HG02852 (cell line): ENCODE measurements around the gene CKS1B.

Experiments
- ATAC-seq: cut with Tn5 transposase; IDR thresholded peaks from one replicate; pipeline ENCODE4 v1.9.1; 2021; ENCODE audit warnings: mild to moderate bottlenecking, moderate library complexity; ENCODE audit not compliant: unreplicated experiment

CKS1B gene

DNA sequence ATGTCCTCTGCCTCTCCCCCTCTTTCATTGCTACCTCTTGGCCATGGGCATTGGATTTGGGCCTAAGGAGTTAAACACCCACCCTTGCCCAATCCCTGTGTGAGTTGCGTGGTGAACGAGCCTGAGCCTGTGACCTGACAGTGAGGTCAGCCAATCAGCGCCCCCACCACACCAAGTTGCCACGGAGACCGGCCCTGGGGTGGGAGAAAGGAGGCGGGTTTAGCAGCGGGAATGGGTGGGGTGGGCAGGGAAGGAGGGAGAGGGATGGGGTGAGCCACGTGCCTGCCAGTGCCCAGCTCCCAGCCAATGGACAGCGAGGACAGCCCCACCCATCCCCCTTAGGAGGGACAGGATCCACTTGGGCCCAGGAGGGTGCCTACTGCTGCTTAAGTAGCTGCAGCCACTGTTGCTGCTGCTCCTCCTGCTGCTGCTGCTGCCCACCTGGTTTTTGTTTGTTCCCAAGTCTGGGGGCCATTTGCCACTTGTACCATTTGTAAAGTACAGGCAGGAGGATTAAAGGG lies 37.6 kb downstream of the CKS1B start:
- no peak for ATAC-seq

DNA sequence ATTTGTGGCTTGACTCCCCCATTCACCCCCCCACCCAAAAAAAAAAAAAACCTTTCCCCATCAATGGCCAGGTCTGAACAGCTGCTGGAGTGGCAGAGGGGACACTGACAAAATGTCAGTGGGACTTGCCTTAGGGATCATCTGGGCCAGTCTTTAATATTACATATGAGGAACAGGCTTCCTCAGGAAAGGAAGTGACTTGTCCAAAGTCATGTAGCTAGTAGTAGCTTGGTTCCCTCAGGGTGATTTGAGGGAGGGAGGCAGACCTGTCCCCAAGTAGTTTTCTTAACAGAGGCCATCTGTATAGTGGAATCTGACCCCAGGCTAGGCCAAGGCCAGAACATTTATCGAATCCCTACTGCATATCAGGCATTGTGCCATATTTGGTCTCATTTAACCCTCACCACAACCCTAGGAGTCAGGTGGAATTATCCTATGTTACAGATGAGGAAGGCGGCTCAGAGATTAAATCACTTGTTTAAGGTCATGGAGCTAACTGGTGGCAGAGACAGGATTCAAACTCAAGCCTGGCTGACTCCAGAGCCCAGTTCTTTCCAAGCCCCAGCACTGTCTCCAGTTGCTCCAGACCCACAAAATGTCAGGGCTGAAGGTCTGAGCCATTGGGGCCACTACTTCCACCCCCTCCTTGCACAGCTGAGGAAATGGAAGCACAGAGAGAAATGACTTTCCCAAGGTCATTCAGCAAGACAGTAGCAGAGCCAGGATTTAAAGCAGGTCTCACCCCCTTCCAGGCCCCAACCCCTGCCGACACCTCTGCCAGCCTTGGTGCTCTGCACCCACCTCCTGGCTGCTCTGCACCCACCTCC lies 38.5 kb downstream of the CKS1B start:
- ATAC-seq: no peak

DNA sequence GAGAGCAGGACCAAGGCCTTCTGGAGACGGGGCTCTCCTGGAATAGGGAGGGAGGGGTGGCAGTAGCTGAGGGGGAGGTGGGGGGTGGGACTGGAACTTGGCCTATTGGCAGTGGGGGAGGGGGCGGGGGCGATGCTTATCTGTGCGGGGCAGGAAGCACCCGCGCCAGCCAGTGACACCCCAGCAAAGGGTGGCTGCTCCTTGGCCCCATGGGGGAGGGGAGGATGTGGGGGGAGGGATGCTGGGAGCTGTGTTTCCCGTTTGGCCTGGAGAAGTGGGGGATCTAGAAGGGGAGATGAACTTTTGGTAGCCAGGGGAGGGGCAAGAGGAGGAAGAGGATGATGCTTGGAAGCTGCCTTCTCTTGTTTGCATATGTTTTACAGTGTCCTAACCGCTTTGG lies 39.2 kb downstream of the CKS1B start:
- no peak for ATAC-seq

DNA sequence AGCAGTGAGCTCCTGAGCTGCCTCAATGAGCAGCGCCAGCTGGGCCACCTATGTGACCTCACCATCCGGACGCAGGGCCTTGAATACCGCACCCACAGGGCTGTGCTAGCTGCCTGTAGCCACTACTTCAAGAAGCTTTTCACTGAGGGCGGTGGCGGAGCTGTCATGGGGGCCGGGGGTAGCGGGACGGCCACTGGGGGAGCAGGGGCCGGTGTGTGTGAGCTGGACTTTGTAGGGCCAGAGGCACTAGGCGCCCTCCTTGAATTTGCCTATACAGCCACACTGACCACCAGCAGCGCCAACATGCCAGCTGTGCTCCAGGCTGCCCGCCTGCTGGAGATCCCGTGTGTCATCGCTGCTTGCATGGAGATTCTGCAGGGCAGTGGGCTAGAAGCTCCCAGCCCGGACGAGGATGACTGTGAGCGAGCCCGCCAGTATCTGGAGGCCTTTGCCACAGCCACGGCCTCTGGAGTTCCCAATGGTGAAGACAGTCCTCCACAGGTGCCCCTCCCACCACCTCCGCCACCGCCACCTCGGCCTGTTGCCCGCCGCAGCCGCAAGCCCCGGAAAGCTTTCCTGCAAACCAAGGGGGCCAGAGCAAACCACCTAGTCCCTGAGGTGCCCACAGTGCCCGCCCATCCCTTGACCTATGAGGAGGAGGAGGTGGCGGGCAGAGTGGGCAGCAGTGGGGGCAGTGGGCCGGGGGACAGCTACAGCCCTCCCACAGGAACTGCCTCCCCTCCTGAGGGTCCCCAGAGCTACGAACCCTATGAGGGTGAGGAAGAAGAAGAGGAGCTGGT lies 40.4 kb downstream of the CKS1B start:
- ATAC-seq: no peak

DNA sequence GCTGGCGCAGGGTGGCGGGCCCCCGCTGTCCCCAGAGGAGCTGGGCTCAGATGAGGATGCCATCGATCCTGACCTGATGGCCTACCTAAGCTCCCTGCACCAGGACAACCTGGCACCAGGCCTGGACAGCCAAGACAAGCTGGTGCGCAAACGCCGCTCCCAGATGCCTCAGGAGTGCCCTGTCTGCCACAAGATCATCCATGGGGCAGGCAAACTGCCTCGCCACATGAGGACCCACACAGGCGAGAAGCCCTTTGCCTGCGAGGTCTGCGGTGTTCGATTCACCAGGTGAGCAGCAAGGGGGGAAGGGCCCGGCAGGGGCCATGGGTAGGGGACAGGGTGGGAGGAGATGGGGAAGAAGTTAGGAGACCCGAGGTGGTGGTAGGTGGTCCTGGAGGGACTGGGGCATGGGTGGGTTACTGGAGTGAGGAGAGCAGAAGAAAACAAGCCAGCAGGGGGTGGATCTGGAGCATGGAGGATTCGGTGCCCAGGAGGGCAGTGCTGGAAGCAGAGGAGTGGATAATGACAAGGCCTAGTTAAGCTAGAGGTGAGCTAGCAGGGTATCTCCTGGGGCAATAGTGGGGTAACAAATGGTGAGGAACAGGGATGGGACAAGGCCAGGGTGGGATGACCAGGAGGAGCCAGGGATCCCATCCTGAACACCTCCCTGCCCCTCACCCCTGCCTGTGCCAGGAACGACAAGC lies 41.2 kb downstream of the CKS1B start:
- no peak for ATAC-seq

DNA sequence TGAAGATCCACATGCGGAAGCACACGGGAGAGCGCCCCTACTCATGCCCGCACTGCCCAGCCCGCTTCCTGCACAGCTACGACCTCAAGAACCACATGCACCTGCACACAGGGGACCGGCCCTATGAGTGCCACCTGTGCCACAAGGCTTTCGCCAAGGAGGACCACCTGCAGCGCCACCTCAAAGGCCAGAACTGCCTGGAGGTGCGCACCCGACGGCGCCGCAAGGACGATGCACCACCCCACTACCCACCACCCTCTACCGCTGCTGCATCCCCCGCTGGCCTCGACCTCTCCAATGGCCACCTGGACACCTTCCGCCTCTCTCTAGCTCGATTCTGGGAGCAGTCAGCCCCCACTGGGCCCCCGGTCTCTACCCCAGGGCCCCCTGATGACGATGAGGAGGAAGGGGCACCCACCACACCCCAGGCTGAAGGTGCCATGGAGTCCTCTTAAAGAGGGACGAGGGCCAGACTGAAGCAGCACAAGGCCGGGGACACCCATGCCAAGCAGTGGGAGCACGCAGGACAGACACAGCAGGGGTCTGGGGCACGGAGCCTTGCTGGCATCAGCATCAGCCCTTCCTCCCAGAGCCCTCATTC lies 41.9 kb downstream of the CKS1B start:
- ATAC-seq: no peak

DNA sequence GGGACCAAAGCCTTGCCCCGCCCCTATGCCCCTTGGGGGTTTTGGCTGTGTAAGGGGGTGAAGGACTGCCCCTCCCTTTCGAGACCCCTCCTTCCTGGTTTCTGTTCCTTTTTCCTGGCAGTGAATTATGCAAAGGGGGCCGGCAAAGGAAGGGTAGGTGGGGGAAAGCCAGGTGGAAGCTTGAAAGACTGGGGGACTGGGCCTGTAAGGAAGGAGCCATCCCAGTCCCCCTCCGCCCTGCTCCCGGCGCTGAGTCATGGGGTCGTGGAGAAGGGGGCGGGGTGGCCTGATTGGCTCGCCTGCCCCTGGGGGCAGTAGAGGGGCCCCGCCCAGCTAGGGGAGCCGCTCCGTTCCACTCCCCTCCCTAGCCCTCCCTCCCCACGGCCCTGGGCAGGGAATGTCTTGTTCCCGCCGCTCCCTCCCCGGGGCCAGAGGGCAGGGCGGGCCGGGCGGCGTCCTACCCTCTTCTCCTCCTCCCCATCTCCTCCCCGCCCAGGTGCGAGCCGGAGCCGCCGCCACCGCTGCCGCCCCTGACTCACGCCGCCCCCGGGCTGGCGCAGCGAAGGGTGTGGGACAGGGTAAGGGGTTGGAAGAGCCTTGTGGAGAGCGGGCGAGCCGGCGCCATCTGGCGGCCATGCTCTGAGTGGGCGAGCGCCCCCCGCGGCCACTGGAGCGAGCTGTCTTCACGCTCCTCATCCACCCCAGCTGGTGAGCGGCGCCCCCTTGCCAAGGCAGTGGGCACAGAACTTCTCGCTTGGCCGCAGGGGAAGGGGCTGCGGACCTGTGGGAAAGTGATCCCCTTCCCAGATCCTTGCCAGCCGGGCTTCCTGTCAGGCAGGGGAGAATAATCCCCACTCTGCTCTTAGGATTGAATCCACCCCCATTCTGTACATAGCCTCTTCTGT lies 42.8 kb downstream of the CKS1B start:
- ATAC-seq: peak; percentile 70

DNA sequence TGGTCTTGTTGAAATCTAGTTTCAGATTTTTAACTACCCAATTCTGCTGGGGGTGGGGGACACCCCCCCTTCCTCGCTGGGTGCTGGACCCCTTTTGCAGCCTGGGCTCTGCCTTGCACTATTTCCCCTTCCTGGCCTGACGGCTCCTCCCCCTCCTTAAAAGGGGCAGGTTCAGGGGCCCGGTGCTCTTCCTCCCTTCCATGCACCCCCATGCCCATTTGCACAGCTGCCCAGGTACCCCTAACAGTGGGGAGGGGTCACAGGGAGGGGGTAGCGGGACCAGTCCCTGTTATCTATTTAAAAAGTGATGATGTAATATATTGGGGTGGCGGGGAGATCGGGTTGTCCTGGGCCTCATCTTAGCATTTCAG lies 43.5 kb downstream of the CKS1B start:
- ATAC-seq: peak; percentile 20

DNA sequence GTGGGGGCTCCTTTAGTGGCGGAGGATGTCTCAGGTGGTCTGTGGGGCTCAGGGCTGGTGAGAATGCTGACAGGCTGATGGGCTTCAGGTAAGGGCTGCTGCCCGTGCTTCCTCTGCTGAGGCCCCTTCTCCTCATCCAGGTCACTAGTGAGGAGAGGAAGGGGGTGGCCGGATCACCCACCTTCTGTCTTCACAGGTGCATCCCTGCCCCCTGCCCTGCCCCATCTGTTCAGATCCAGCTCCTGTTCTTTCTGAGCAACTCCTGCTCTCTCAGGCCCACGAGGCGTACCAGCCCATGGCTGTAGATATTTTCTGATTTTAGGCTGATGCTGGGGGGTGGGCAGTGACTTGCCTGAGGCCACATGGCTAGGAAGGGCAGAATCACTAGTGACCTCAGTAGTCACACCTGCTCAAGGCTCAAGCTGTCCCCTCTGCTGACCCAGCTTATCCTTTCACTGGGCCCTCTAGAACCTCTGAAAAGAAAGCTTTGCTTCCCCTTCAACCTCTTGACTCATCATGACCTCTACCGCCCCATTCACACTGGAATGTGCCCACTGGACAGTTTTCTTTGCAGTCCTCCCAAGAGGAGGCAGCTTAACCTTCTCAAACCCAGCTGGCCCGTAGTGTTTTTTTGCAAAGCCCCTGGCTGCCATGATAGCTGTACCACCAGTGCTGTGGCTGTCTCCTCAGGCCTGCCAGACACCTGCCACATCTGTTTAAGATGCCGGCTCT lies 44.3 kb downstream of the CKS1B start:
- ATAC-seq: no peak

DNA sequence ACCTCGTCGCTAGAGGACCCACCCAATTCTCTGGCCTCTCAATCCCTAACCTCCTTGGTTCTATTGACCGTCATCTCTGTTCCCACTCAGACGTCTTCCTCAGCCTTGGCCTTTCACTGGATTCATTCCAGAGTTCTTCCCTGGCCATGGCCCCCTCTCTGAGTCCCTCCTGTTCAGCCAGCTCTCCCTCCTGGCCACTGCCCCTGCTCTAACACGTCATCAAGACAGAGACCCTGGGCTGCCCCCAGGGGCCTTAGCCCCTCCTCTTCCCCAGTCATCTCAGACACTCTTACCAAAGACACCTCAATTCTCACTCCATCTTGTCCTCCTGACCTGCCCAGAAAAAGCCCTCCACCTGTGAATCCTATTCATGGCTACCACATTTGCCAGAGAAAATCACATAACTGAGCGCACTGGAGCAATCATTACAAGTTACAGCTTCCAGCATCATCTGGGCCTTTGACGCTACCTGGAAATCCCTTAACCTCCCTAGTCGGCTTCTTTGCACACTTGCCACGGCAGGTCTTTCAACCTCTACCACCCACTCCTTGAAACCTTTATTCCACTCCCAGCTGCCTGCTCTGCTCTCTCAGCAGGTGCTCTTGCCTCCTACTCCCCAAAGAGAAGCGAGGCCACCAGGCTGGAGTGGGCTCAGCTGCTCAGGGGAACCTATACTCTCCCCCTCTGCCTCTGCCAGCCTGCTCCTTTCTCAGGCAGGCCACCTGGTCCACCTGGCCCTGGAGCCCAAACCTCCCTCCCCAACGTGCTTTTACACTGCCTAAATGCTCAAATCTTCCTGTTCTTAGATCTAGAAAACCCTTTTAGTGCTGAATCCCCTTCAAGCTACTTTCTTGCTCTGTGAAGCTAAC lies 45.1 kb downstream of the CKS1B start:
- no peak for ATAC-seq

DNA sequence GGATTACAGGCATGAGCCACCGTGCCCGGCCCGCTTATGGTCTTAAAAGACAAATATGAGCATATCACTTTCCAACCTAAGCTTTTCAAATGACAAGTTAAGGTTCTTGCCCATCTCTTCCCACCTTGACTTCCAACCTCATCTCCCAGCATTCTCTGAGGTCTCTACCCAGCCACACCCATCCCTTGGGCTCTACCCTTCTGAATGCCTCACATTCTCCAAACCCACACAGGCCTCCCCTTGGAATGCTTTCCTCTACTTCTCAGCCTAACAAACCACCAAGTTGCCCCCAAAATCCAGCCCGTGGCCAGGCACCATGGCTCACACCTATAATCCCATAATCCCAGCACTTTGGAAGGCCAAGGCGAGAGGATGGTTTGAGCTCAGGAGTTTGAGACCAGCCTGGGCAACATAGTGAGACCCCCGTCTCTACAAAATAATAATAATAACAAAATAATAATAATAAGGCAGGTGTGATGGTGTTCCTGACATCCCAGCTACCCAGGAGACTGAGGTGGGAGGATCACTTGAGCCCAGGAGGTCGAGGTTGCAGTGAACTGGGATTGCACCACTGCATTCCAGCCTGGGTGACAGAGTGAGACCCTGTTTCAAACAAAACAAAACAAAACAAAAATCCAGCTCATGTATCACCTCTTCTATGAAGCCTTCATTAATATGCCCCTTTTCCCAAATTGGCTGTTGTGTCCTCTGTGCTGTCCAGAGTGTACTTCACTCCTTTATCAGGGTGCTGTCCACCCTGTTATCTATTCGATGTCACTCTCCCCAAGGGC lies 47.9 kb downstream of the CKS1B start:
- no peak for ATAC-seq

DNA sequence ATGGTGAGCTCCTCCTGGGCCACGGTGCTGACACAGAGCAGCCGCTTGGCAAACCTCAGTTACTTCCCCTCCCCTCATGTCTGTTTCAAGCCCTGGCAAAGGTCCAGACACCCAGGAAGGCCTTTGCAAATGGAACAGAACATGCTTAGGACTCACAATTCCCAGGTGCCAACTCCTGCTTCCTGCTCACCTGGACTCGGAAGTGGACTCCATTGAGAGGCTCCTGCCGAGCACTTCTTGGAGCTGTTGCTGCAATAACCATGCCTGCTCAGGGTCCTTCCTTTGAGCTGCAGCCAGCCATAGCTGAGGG lies 48.4 kb downstream of the CKS1B start:
- no peak for ATAC-seq

DNA sequence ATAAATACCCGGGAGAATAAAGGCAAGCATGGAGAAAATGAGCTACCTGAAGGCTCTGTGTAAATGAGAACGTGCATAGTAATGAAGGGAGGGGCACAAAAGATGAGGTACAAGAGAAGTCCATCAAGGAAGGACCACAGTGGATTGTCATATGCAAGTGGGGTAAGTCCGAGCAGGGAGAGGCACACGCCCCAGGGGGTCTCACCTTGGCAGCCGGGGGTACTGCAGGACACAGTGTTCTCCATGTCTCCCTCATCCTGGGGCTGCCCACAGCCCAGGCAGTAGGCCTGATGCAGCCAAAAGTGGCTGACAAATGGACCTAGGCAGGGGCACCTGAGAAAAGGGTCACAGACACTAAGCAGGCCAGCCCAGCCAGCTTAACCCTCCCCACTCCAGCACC lies 49.1 kb downstream of the CKS1B start:
- ATAC-seq: no peak

DNA sequence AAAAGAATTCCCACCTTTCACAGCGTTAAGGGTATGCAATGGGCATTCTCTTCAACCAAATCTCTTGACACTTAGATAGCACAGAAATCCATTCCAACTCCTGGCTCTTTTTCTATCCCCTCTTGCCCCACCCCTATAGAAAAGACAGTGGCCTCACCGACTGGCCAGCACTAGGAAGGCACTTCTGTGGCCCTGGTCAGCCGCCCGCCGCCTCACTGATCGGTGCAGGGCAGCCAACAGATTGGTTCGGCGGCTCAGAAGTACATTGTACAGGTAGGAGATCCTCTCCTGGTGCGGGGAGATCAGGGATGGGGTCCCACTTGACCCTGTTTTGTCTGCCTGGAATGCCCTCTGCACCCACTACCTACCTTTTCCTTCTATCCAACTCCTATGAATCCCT lies 49.8 kb downstream of the CKS1B start:
- ATAC-seq: no peak

DNA sequence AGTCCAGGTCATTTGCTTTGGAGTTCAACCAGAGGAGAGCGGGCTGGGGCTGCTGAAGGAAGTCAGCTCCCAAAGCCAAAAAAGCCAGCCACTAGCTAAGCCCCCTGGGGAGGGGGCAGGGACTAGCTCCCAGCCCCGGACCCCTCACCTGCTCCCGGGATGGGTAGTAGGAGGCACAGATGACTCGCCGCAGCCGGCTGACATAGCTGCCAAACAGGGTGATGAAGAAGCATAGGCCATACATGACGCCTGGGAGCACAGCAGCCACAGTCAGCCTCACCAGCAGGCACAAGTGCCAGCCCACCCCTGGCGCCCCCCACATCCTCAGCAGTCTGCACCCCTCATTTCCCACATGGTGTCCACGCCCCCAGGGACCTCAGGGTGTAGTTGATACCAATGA lies 51.7 kb downstream of the CKS1B start:
- no peak for ATAC-seq

DNA sequence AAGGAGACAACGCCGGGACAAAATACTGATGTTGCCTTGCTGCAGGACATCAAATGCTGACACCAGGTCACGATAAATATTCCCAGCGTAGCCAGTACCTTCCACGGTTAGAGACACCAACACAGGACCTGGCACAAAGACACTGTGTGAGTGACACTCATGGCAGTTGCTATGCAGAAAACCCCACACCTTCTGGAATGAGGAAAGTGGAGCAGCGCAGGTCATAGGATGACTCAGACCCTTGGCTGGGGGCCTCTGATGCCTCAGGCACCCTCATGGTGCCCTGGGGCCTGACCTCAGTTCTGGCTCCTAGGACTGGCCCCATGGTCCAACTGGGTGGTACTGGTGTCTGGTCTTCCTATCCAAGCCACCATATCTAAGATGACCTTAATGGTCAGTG lies 52.1 kb downstream of the CKS1B start:
- no peak for ATAC-seq
